SU-DHL-6 (cell line): ENCODE results near the gene BICC1.

Source experiments
- H2AFZ ChIP-seq: fragments of 200-600 bp; sonication (generic); 2 replicates; pipeline ENCODE4 v1.6.1; 2014; ENCODE audit warnings: low read depth, mild to moderate bottlenecking, moderate library complexity, mixed read lengths, antibody characterized with exemption, low read length; ENCODE audit not compliant: severe bottlenecking
- H3F3A ChIP-seq: fragments of 200-600 bp; shearing (Covaris generic); 2 replicates; pipeline ENCODE4 v1.6.0; 2016; ENCODE audit warnings: antibody characterized with exemption, mild to moderate bottlenecking; ENCODE audit not compliant: insufficient read depth
- H3K27ac ChIP-seq: fragments of 200-600 bp; sonication (generic); 2 replicates; pipeline ENCODE4 v1.5.1; 2016; ENCODE audit warnings: low read depth, mild to moderate bottlenecking, low read length, moderate library complexity, mixed read lengths
- H3K27me3 ChIP-seq: fragments of 200-600 bp; sonication (generic), shearing (Covaris generic); 2 replicates; pipeline ENCODE4 v1.6.0; 2014; ENCODE audit warnings: mild to moderate bottlenecking, low read length
- H3K36me3 ChIP-seq: fragments of 200-600 bp; sonication (generic); 2 replicates; pipeline ENCODE4 v1.6.1; 2014; ENCODE audit warnings: mild to moderate bottlenecking, low read length, mixed read lengths
- H3K4me2 ChIP-seq: fragments of 300-600, 200-600 bp; shearing (Covaris generic), sonication (generic); 2 replicates; pipeline ENCODE4 v1.6.0; 2014; ENCODE audit warnings: low read length, low read depth, mild to moderate bottlenecking; ENCODE audit not compliant: poor library complexity, severe bottlenecking
- H3K4me3 ChIP-seq: fragments of 200-600 bp; sonication (generic); 2 replicates; pipeline ENCODE4 v1.5.1; 2014; ENCODE audit warnings: antibody characterized with exemption, low read length, mild to moderate bottlenecking, mixed read lengths; ENCODE audit not compliant: insufficient read depth, poor library complexity, severe bottlenecking
- H3K79me2 ChIP-seq: fragments of 200-600 bp; sonication (generic); 2 replicates; pipeline ENCODE4 v1.6.1; 2014; ENCODE audit warnings: mild to moderate bottlenecking, low read length, moderate library complexity; ENCODE audit not compliant: insufficient read depth
- H3K9ac ChIP-seq: fragments of 200-600 bp; sonication (generic); 2 replicates; pipeline ENCODE4 v1.7.0; 2014; ENCODE audit warnings: mild to moderate bottlenecking, low read length
- H3K9me2 ChIP-seq: fragments of 200-600 bp; sonication (generic); replicated peaks from 2 replicates; pipeline ENCODE4 v1.6.1; 2014; ENCODE audit warnings: low read length; ENCODE audit not compliant: insufficient read depth
- H3K9me3 ChIP-seq: fragments of 200-600 bp; sonication (generic); 2 replicates; pipeline ENCODE4 v1.6.1; 2014; ENCODE audit warnings: low read length, mixed read lengths; ENCODE audit not compliant: insufficient read depth
- H4K20me1 ChIP-seq: fragments of 200-600 bp; sonication (generic); 2 replicates; pipeline ENCODE4 v1.6.1; 2014; ENCODE audit warnings: low read depth, mild to moderate bottlenecking, antibody characterized with exemption, low read length, moderate library complexity, mixed read lengths
- CTCF ChIP-seq: fragments of 200-600 bp; sonication (generic); IDR thresholded peaks from one replicate; pipeline ENCODE4 v1.5.1; 2017; ENCODE audit warnings: antibody characterized with exemption, mild to moderate bottlenecking, low read length, moderate library complexity; ENCODE audit not compliant: insufficient read depth, poor library complexity, severe bottlenecking
- EZH2phosphoT487 ChIP-seq: fragments of 200-600 bp; sonication (generic), shearing (Covaris generic); conservative IDR thresholded peaks from 2 replicates; pipeline ENCODE4 v1.6.1; 2018; ENCODE audit warnings: mild to moderate bottlenecking, antibody characterized with exemption, low read length, moderate library complexity, mixed read lengths

Gene BICC1

GRCh38 chr10:58642283-58642682 is 129.6 kb downstream of the BICC1 start:
- no peak overlapping the region for H3K4me3 ChIP-seq
- no peak overlapping the region for H3K27ac ChIP-seq
- H3K27me3 ChIP-seq: no peaks in the 10 kb centered on the region
- H3F3A ChIP-seq: no peaks in the 10 kb centered on the region
- no peaks in the 10 kb centered on the region for H4K20me1 ChIP-seq
- TF ChIP-seq EZH2phosphoT487: no peak
- no peak for TF ChIP-seq CTCF
- H3K9me2 ChIP-seq: no peaks in the 10 kb centered on the region
- H3K79me2 ChIP-seq: no peaks in the 10 kb centered on the region
- no peak overlapping the region for H3K9ac ChIP-seq
- no peaks in the 10 kb centered on the region for H3K36me3 ChIP-seq
- no peak overlapping the region for H2AFZ ChIP-seq
- no peak overlapping the region for H3K4me2 ChIP-seq
- H3K9me3 ChIP-seq: no peaks in the 10 kb centered on the region

DNA sequence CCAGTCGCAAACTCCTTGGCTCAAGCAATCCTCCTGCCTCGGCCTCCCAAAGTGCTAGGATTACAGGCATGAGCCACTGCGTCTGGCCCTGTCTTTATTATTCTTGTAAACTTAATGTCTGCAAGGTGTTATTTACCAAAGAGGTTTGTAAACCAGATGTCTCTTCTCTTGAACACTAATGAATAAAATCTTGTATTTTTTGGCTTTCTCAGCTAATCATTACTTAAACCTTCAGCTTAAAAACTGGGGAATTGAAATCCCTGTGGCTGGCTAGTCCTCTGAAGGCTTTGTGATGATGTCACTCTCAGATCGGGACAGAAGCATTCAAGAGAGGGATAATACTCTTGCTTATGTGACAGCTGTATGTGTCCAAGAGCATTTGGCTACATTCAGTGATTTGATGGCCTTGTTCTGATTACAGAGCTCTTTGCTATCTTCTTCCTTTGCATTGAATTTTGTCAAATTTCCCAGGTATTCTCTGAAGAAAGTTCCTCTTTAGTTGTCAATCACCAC is 130.3 kb downstream of the BICC1 start:
- no peaks in the 10 kb centered on the region for H3K79me2 ChIP-seq
- H3K4me3 ChIP-seq: no peak overlapping the region
- no peaks in the 10 kb centered on the region for H3K36me3 ChIP-seq
- no peak overlapping the region for H2AFZ ChIP-seq
- H4K20me1 ChIP-seq: no peaks in the 10 kb centered on the region
- no peak for TF ChIP-seq EZH2phosphoT487
- TF ChIP-seq CTCF: no peak
- no peak overlapping the region for H3K27ac ChIP-seq
- no peak overlapping the region for H3K4me2 ChIP-seq
- no peaks in the 10 kb centered on the region for H3F3A ChIP-seq
- no peaks in the 10 kb centered on the region for H3K27me3 ChIP-seq
- no peaks in the 10 kb centered on the region for H3K9me3 ChIP-seq
- H3K9me2 ChIP-seq: no peaks in the 10 kb centered on the region
- H3K9ac ChIP-seq: no peak overlapping the region

DNA sequence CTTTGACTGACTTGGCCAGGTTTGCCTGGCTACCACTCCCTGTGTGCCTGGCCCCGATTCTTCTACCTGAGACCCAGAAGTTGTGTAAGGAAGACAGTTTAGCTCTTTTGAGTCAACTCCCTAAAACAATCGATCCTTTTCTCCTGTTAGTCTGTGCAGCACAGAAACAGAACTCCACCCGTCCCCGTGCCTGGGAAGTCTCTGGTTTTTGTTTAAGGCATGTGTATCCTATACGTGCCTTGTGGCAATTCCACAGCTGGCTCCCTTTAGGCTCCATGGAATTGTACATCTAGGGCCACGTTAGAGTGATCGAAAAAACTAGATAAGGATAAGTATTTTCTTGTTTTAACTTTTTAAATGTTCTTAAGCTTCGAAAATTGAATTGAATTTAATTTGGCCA is 131.6 kb downstream of the BICC1 start:
- no peak for TF ChIP-seq EZH2phosphoT487
- no peak for TF ChIP-seq CTCF
- Histone ChIP-seq H3F3A (no peaks in the 10 kb centered on the region), H2AFZ (no peak overlapping the region)

More for the DNA sequence above, 131.6 kb downstream of the BICC1 start:
- Histone ChIP-seq H3K9me2 (no peaks in the 10 kb centered on the region), H3K9ac (no peak overlapping the region), H3K4me3 (no peak overlapping the region), H4K20me1 (no peaks in the 10 kb centered on the region), H3K4me2 (no peak overlapping the region), H3K79me2 (no peaks in the 10 kb centered on the region), H3K27me3 (no peaks in the 10 kb centered on the region), H3K27ac (no peak overlapping the region), H3K36me3 (no peaks in the 10 kb centered on the region), H3K9me3 (no peaks in the 10 kb centered on the region)
